Subcutaneous adipose tissue (tissue), 4 donors: ENCODE measurements around the gene PHLDA2. TPM values are rescaled to one million over a fixed set of nuclear protein-coding genes. Genes with fewer than 3 reads are reported as not detected.

ENCODE experiments used
- CTCF ChIP-seq: fragments of 450-650 bp; IDR thresholded peaks from one replicate; pipeline ENCODE4 v1.5.1; 2016; ENCODE audit warnings: low read depth, mild to moderate bottlenecking, control low read depth, antibody characterized with exemption, moderate library complexity
- total RNA-seq, 4 donors: library from RNA; depleted of rRNA; stranded (reverse); fragments of >200 nt; gene quantifications; one replicate each; pipeline ENCODE4 v1.1.0, GENCODE V29; 2016

The PHLDA2 gene
- total RNA-seq, 4 donors from 2014 or later, result 1.2 to 1.8 TPM; not detected in 2

GRCh38 chr11:2945031-2945756, 16.0 kb upstream of the PHLDA2 start:
- no peak for TF ChIP-seq CTCF

- TF ChIP-seq CTCF, result no peak
Observed at GRCh38 chr11:2944530-2944929, 15.3 kb upstream of the PHLDA2 start.

- TF ChIP-seq CTCF, result no peak
Observed at GRCh38 chr11:2943711-2944118, 14.5 kb upstream of the PHLDA2 start.

- TF ChIP-seq CTCF, result no peak
Observed at GRCh38 chr11:2942872-2943710, 13.9 kb upstream of the PHLDA2 start.

GRCh38 chr11:2942447-2942846, 13.2 kb upstream of the PHLDA2 start:
- no peak for TF ChIP-seq CTCF

- no peak for TF ChIP-seq CTCF
Observed at GRCh38 chr11:2940921-2941821, 12.0 kb upstream of the PHLDA2 start.
